ENCODE results near the gene RABGGTB. TPM values are rescaled to one million over a fixed set of nuclear protein-coding genes. Genes with fewer than 3 reads are reported as not detected.
"Not testable (repeated sequence)": the region's sequence is repeated elsewhere in the genome, so short reads cannot be mapped to it uniquely, and the experiment has no call there.

Gene RABGGTB
- total RNA-seq, 1 experiment from 2014 or later: 88.6 TPM

DNA sequence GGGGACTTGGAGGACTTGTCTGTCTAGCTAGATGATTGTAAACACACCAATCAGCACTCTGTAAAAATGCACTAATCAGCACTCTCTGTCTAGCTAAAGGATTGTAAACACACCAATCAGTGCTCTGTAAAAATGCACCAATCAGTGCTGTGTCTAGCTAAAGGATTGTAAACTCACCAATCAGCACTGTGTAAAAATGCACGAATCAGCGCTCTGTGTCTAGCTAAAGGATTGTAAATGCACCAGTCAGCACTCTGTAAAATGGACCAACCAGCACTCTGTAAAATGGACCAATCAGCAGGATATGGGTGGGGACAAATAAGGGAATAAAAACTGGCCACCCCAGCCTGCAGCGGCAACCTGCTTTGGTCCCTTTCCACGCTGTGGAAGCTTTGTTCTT is 27.5 kb upstream of the RABGGTB start:
- H3K4me3 ChIP-seq (ENCODE audit: low read depth, low read length); H3K27ac Mint-ChIP-seq (ENCODE audit: unreplicated experiment); POLR2A ChIA-PET; H3K27me3 ChIP-seq (replicated peaks; ENCODE audit: control insufficient read depth, insufficient read depth, low read length); H3K9me3 ChIP-seq; H3K9me3 Mint-ChIP-seq (ENCODE audit: unreplicated experiment); H3K4me1 Mint-ChIP-seq (ENCODE audit: low read depth, unreplicated experiment); CTCF ChIA-PET; BruUV-seq (replicated peaks); H3K27me3 Mint-ChIP-seq (ENCODE audit: insufficient read depth, unreplicated experiment); H3K36me3 ChIP-seq (ENCODE audit: control insufficient read depth, insufficient read depth, low read length); DNase-seq; intact Hi-C loops (cut with micrococcal nuclease; ENCODE audit: unreplicated experiment); H3K4me1 ChIP-seq; H3K4me3 Mint-ChIP-seq (ENCODE audit: unreplicated experiment): not testable (repeated sequence)
- H3K36me3 Mint-ChIP-seq (ENCODE audit: insufficient read depth, unreplicated experiment): peaks cover 19% of the 10 kb centered on the region

GRCh38 chr1:75764057-75764655 is 21.9 kb upstream of the RABGGTB start:
- CTCF ChIA-PET: no interaction called here
- no peak overlapping the region for H3K27ac Mint-ChIP-seq (ENCODE audit: unreplicated experiment)

DNA sequence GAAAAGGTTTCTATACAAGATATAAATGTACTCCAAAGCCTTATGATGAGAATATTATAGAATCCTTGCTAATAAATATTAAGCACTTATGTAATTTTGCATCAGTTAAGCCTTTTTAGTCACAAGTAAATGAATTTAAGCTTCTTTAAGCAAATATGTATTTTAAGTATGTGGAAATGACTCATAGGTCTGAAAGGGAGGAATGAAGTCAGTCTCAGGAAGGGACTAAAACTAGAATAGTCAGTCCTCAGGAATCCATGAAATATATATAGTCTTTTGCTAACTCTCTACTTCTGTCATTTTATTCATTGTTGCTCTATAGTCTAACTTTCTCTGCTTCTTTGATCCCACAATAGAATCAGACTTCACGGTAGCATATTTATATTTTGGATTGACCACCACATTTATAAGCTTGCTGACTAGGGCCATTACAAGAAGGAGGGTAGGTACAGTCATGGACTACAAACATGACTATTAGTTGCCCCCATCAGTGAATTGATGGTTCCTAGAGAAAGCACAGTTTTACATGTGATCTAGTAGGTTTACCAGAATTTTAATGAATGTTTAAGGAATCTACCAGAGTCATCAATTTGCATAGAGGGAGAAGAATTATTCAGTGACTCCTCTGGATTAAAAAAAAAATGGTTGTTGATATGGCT is 20.2 kb upstream of the RABGGTB start:
- Mint-ChIP-seq H3K4me3 (ENCODE audit: unreplicated experiment) (no peak overlapping the region), H3K9me3 (ENCODE audit: unreplicated experiment) (no peaks in the 10 kb centered on the region), H3K4me1 (ENCODE audit: low read depth, unreplicated experiment) (no peaks in the 10 kb centered on the region), H3K36me3 (ENCODE audit: insufficient read depth, unreplicated experiment) (no peaks in the 10 kb centered on the region), H3K27me3 (ENCODE audit: insufficient read depth, unreplicated experiment) (no peaks in the 10 kb centered on the region), H3K27ac (ENCODE audit: unreplicated experiment) (no peak overlapping the region)
- no peak overlapping the region for H3K4me3 ChIP-seq (ENCODE audit: low read depth, low read length)
- no peaks in the 10 kb centered on the region for H3K36me3 ChIP-seq (ENCODE audit: control insufficient read depth, insufficient read depth, low read length)
- ChIA-PET CTCF (interaction anchor here (0.6 kb wide), 1 partner anchor 581 kb away, joined by 5 read pairs; no protein-coding TSS in a partner anchor), POLR2A (no interaction called here)
- TF ChIP-seq CTCF (IDR thresholded peaks at IDR 0.05; ENCODE audit: insufficient read depth in 1 of 2, low read depth in 1 of 2, low read length in 1 of 2, severe bottlenecking in 1 of 2, unreplicated experiment in 1 of 2): no peak
- H3K9me3 ChIP-seq: no peaks in the 10 kb centered on the region
- intact Hi-C loops (cut with micrococcal nuclease; ENCODE audit: unreplicated experiment): no loop called here
- BruUV-seq (replicated peaks): no TSS peak
- no peak for DNase-seq
- no peaks in the 10 kb centered on the region for H3K27me3 ChIP-seq (replicated peaks; ENCODE audit: control insufficient read depth, insufficient read depth, low read length)
- 0 out of 2 replicates have a peak, but pooled peaks cover 4% of the 10 kb centered on the region for H3K4me1 ChIP-seq

More at GRCh38 chr1:75764057-75764655, 21.9 kb upstream of the RABGGTB start:
- Mint-ChIP-seq H3K4me1 (ENCODE audit: low read depth, unreplicated experiment) (no peaks in the 10 kb centered on the region), H3K4me3 (ENCODE audit: unreplicated experiment) (no peak overlapping the region), H3K27me3 (ENCODE audit: insufficient read depth, unreplicated experiment) (no peaks in the 10 kb centered on the region), H3K9me3 (ENCODE audit: unreplicated experiment) (no peaks in the 10 kb centered on the region), H3K36me3 (ENCODE audit: insufficient read depth, unreplicated experiment) (no peaks in the 10 kb centered on the region)
- Histone ChIP-seq H3K27me3 (replicated peaks; ENCODE audit: control insufficient read depth, insufficient read depth, low read length) (no peaks in the 10 kb centered on the region), H3K36me3 (ENCODE audit: control insufficient read depth, insufficient read depth, low read length) (no peaks in the 10 kb centered on the region), H3K9me3 (no peaks in the 10 kb centered on the region), H3K4me3 (ENCODE audit: low read depth, low read length) (no peak overlapping the region), H3K4me1 (0 out of 2 replicates have a peak, but pooled peaks cover 4% of the 10 kb centered on the region)
- POLR2A ChIA-PET: no interaction called here
- no peak for TF ChIP-seq CTCF (IDR thresholded peaks at IDR 0.05; ENCODE audit: insufficient read depth in 1 of 2, low read depth in 1 of 2, low read length in 1 of 2, severe bottlenecking in 1 of 2, unreplicated experiment in 1 of 2)
- DNase-seq: no peak
- intact Hi-C loops (cut with micrococcal nuclease; ENCODE audit: unreplicated experiment): no loop called here
- no TSS peak for BruUV-seq (replicated peaks)

Data from Caco-2 (cell line).